GM23338 (cell line): ENCODE data around the gene HS6ST2. TPM values are rescaled to one million over a fixed set of nuclear protein-coding genes. Genes with fewer than 3 reads are reported as not detected.

Experiments used
- ATAC-seq: fragments of 200-7000 bp; cut with Tn5 transposase; 3 replicates; pipeline ENCODE4 v1.9.1; 2020
- DNase-seq: peaks from one replicate; pipeline ENCODE4 v3.0.0-alpha.2; 2015; ENCODE audit warnings: low spot score
- H2AFZ ChIP-seq: fragments of 200-600 bp; sonication (generic); 2 replicates; pipeline ENCODE4 v1.8.0; 2016; ENCODE audit warnings: antibody characterized with exemption, mild to moderate bottlenecking, moderate library complexity
- H3F3A ChIP-seq: fragments of 200-600 bp; sonication (generic); replicated peaks from 2 replicates; pipeline ENCODE4 v1.8.0; 2017; ENCODE audit warnings: antibody characterized with exemption, mixed run types, low read depth
- H3K27ac ChIP-seq: fragments of 200-600 bp; sonication (generic); 2 replicates; pipeline ENCODE4 v1.6.1; 2016; ENCODE audit warnings: low read depth
- H3K27me3 ChIP-seq: fragments of 200-600 bp; sonication (generic); 2 replicates; pipeline ENCODE4 v1.8.0; 2016; ENCODE audit warnings: mild to moderate bottlenecking, mixed run types, moderate library complexity; ENCODE audit not compliant: insufficient read depth
- H3K36me3 ChIP-seq: fragments of 200-600 bp; sonication (generic); 2 replicates; pipeline ENCODE4 v1.8.0; 2016; ENCODE audit warnings: mild to moderate bottlenecking; ENCODE audit not compliant: insufficient read depth
- H3K4me1 ChIP-seq: fragments of 200-600 bp; sonication (generic); 2 replicates; pipeline ENCODE4 v1.8.0; 2016; ENCODE audit warnings: mild to moderate bottlenecking, moderate library complexity; ENCODE audit not compliant: insufficient read depth
- H3K4me2 ChIP-seq: fragments of 200-600 bp; sonication (generic); 2 replicates; pipeline ENCODE4 v1.7.1; 2017; ENCODE audit warnings: mixed run types
- H3K4me3 ChIP-seq: fragments of 200-600 bp; sonication (generic); 2 replicates; pipeline ENCODE4 v1.6.1; 2016; ENCODE audit warnings: mixed run types
- H3K79me2 ChIP-seq: fragments of 200-600 bp; sonication (generic); replicated peaks from 2 replicates; pipeline ENCODE4 v1.8.0; 2017; ENCODE audit warnings: mild to moderate bottlenecking; ENCODE audit not compliant: insufficient read depth
- H3K9me2 ChIP-seq: fragments of 200-600 bp; sonication (generic); 2 replicates; pipeline ENCODE4 v1.8.0; 2017; ENCODE audit not compliant: insufficient read depth
- H4K20me1 ChIP-seq: fragments of 200-600 bp; sonication (generic); replicated peaks from 2 replicates; pipeline ENCODE4 v1.8.0; 2017; ENCODE audit warnings: mild to moderate bottlenecking; ENCODE audit not compliant: insufficient read depth
- H3K27ac Mint-ChIP-seq: 2 replicates; pipeline ENCODE4 v1.8.0; 2020; ENCODE audit warnings: inconsistent platforms, mild to moderate bottlenecking, moderate library complexity, mixed read lengths
- H3K27me3 Mint-ChIP-seq: 3 replicates; pipeline ENCODE4 v1.8.0; 2022; ENCODE audit warnings: low read depth, mild to moderate bottlenecking, moderate library complexity, mixed read lengths, inconsistent platforms; ENCODE audit not compliant: insufficient read depth, poor library complexity
- H3K36me3 Mint-ChIP-seq: 3 replicates; pipeline ENCODE4 v1.8.0; 2021; ENCODE audit warnings: low read depth, mild to moderate bottlenecking, inconsistent platforms, moderate library complexity, mixed read lengths
- H3K4me1 Mint-ChIP-seq: 3 replicates; pipeline ENCODE4 v1.8.0; 2020; ENCODE audit warnings: mild to moderate bottlenecking, inconsistent platforms, mixed read lengths
- H3K4me3 Mint-ChIP-seq: 3 replicates; pipeline ENCODE4 v1.8.0; 2021; ENCODE audit warnings: moderate library complexity, mild to moderate bottlenecking, inconsistent platforms, mixed read lengths
- H3K9me3 Mint-ChIP-seq: 3 replicates; pipeline ENCODE4 v1.8.0; 2020; ENCODE audit warnings: moderate library complexity, mild to moderate bottlenecking, inconsistent platforms, mixed read lengths
- CREB1 ChIP-seq: fragments of 250-450 bp; sonication (Bioruptor Pico); IDR thresholded peaks from 2 replicates; pipeline ENCODE4 v1.5.0; 2020; ENCODE audit warnings: low read depth, mild to moderate bottlenecking, moderate library complexity
- CTCF ChIP-seq, 2 experiments: fragments of 200-600 bp in 1 of 2; sonication (generic) in 1 of 2; conservative IDR thresholded peaks; 2 replicates each; pipeline versions ENCODE4 v1.5.1 to v1.6.1; 2016 to 2017; ENCODE audit warnings: antibody characterized with exemption in 2 of 2, low read depth in 2 of 2, mild to moderate bottlenecking in 2 of 2, moderate library complexity in 1 of 2
- ETS1 ChIP-seq: IDR thresholded peaks from 2 replicates; pipeline ENCODE4 v1.6.1; 2016; ENCODE audit warnings: antibody characterized with exemption
- EZH2 ChIP-seq: fragments of 200-600 bp; sonication (generic); IDR thresholded peaks from one replicate; pipeline ENCODE4 v1.8.0; 2017; ENCODE audit warnings: antibody characterized with exemption, mild to moderate bottlenecking, low read depth; ENCODE audit not compliant: unreplicated experiment
- EZH2phosphoT487 ChIP-seq: fragments of 200-600 bp; sonication (generic); IDR thresholded peaks from one replicate; pipeline ENCODE4 v1.8.1; 2018; ENCODE audit warnings: antibody characterized with exemption; ENCODE audit not compliant: unreplicated experiment
- NANOG ChIP-seq: IDR thresholded peaks from 2 replicates; pipeline ENCODE4 v1.6.1; 2016; ENCODE audit warnings: antibody characterized with exemption, borderline replicate concordance
- POLR2AphosphoS5 ChIP-seq: IDR thresholded peaks from 2 replicates; pipeline ENCODE4 v1.6.1; 2016; ENCODE audit warnings: antibody characterized with exemption, low read depth
- REST ChIP-seq: IDR thresholded peaks from one replicate; pipeline ENCODE4 v1.6.1; 2018; ENCODE audit warnings: antibody characterized with exemption; ENCODE audit not compliant: unreplicated experiment
- STAT1 ChIP-seq: IDR thresholded peaks from one replicate; pipeline ENCODE4 v1.6.1; 2016; ENCODE audit warnings: antibody characterized with exemption; ENCODE audit not compliant: unreplicated experiment
- ZNF114 ChIP-seq: fragments of 250-450 bp; sonication (Bioruptor Pico); IDR thresholded peaks from 2 replicates; pipeline ENCODE4 v1.5.0; 2020; ENCODE audit warnings: mild to moderate bottlenecking, moderate library complexity
- ZNF331 ChIP-seq: fragments of 250-450 bp; sonication (Bioruptor Pico); IDR thresholded peaks from 2 replicates; pipeline ENCODE4 v1.5.0; 2020; ENCODE audit warnings: low read depth, mild to moderate bottlenecking, moderate library complexity
- polyA plus RNA-seq: library from polyadenylated mRNA; unstranded; fragments of >200 nt; fragmentation: Nextera tagmentation; extraction: Ambion mirVana; gene quantifications from 2 replicates; pipeline ENCODE4 v1.2.1, GENCODE V29; 2016
- total RNA-seq: library from RNA; depleted of rRNA; stranded (reverse); fragments of >200 nt; shearing (Covaris generic); gene quantifications from 2 replicates; pipeline ENCODE4 v1.2.3, GENCODE V29; 2014

HS6ST2 gene
- total and polyA plus RNA-seq, 2 experiments from 2014 or later, result 0.82 to 4.8 TPM

GRCh38 chrX:132961511-132961910 is 3.1 kb upstream of the HS6ST2 start:
- no peaks in the 10 kb centered on the region for H3K36me3 ChIP-seq
- no peaks in the 10 kb centered on the region for H3F3A ChIP-seq
- H3K27me3 ChIP-seq, result peaks cover 49% of the 10 kb centered on the region
- no peak overlapping the region for H3K27ac ChIP-seq
- no peak overlapping the region for H2AFZ ChIP-seq
- DNase-seq (no peak), ATAC-seq (no peak)
- H3K4me2 ChIP-seq, result no peak overlapping the region; the same call in 1 of the 2 replicates
- no peaks in the 10 kb centered on the region for H3K9me2 ChIP-seq
- H3K9me3 Mint-ChIP-seq, result no peaks in the 10 kb centered on the region
- H3K36me3 Mint-ChIP-seq, result no peaks in the 10 kb centered on the region
- peaks cover 14% of the 10 kb centered on the region; the same call in 1 of the 2 replicates for H3K4me1 ChIP-seq
- H3K4me1 Mint-ChIP-seq, result peaks cover 20% of the 10 kb centered on the region
- no peaks in the 10 kb centered on the region for H4K20me1 ChIP-seq
- H3K27me3 Mint-ChIP-seq, result peaks cover 31% of the 10 kb centered on the region
- no peaks in the 10 kb centered on the region for H3K79me2 ChIP-seq
- H3K4me3 Mint-ChIP-seq, result no peak overlapping the region
- H3K27ac Mint-ChIP-seq, result no peak overlapping the region
- no peak overlapping the region for H3K4me3 ChIP-seq
- no peak for TF ChIP-seq REST
- no peak for TF ChIP-seq CREB1
- TF ChIP-seq NANOG, result no peak
- TF ChIP-seq ZNF331, result no peak
- no peak for TF ChIP-seq EZH2

- Mint-ChIP-seq H3K4me1 (peaks cover 45% of the 10 kb centered on the region), H3K4me3 (peak overlapping the region; percentile 76), H3K9me3 (peaks cover 2% of the 10 kb centered on the region; the same call in 1 of the 3 replicates), H3K27me3 (peaks cover 50% of the 10 kb centered on the region), H3K36me3 (no peaks in the 10 kb centered on the region), H3K27ac (no peak overlapping the region)
- TF ChIP-seq EZH2phosphoT487, result no peak
- no peak for TF ChIP-seq ETS1
- no peak for TF ChIP-seq POLR2AphosphoS5
- TF ChIP-seq STAT1, result no peak
- no peak for TF ChIP-seq ZNF331
- no peak for TF ChIP-seq CREB1
- no peak for TF ChIP-seq ZNF114 (CRISPR knock-in tag)
- no peak for TF ChIP-seq EZH2
- no peak for TF ChIP-seq NANOG
- no peak for TF ChIP-seq REST
- TF ChIP-seq CTCF (conservative IDR thresholded peaks at IDR 0.05; ENCODE audit: low read depth in 2 of 2), result no peak
- H3F3A ChIP-seq, result no peaks in the 10 kb centered on the region
- H3K36me3 ChIP-seq, result no peaks in the 10 kb centered on the region
- H3K4me2 ChIP-seq, result peak overlapping the region; percentile 82
- H3K9me2 ChIP-seq, result no peaks in the 10 kb centered on the region
- H3K79me2 ChIP-seq, result no peaks in the 10 kb centered on the region
- peaks cover 19% of the 10 kb centered on the region; the same call in 1 of the 2 replicates for H3K4me1 ChIP-seq
- 0 out of 2 replicates have a peak, but pooled peaks cover 4% of the 10 kb centered on the region for H4K20me1 ChIP-seq
- H3K27ac ChIP-seq, result no peak overlapping the region
- H3K4me3 ChIP-seq, result peak overlapping the region; percentile 63
- peak; percentile 56 for ATAC-seq
- DNase-seq, result peak; percentile 56
- peak overlapping the region; percentile 76 for H2AFZ ChIP-seq
- peaks cover 79% of the 10 kb centered on the region for H3K27me3 ChIP-seq
Measured at GRCh38 chrX:132957211-132958090, 978 bp downstream of the HS6ST2 start.
